OCI-LY3 (cell line): ENCODE results near the gene RPL22L1.

Source experiments
- H2AFZ ChIP-seq: fragments of 200-600, 300-600 bp; shearing (Covaris generic); 2 replicates; pipeline ENCODE4 v1.6.0; 2014; ENCODE audit warnings: antibody characterized with exemption, low read depth, low read length
- H3K27ac ChIP-seq: fragments of 200-600, 300-600 bp; sonication (generic); 2 replicates; pipeline ENCODE4 v1.5.1; 2014; ENCODE audit warnings: mild to moderate bottlenecking, low read length, moderate library complexity, mixed read lengths
- H3K27me3 ChIP-seq: fragments of 200-600, 300-600 bp; sonication (generic); 2 replicates; pipeline ENCODE4 v1.6.1; 2014; ENCODE audit warnings: low read depth, low read length, mixed read lengths
- H3K36me3 ChIP-seq: fragments of 200-600, 300-600 bp; sonication (generic); replicated peaks from 2 replicates; pipeline ENCODE3; 2014; ENCODE audit warnings: low read depth, low read length, mixed read lengths
- H3K4me1 ChIP-seq: fragments of 300-600, 200-600 bp; sonication (generic); 2 replicates; pipeline ENCODE4 v1.6.1; 2014; ENCODE audit warnings: low read length, mixed read lengths
- H3K4me2 ChIP-seq: fragments of 200-600, 300-600 bp; sonication (generic); 2 replicates; pipeline ENCODE4 v1.6.1; 2014; ENCODE audit warnings: low read length, mixed read lengths
- H3K4me3 ChIP-seq: fragments of 300-600, 200-600 bp; sonication (generic); 2 replicates; pipeline ENCODE4 v1.5.1; 2014; ENCODE audit warnings: antibody characterized with exemption, mild to moderate bottlenecking, low read length, moderate library complexity
- H3K79me2 ChIP-seq: fragments of 300-600, 200-600 bp; shearing (Covaris generic); 2 replicates; pipeline ENCODE4 v1.6.1; 2014; ENCODE audit warnings: mild to moderate bottlenecking, low read length, mixed read lengths
- H3K9ac ChIP-seq: fragments of 300-600, 200-600 bp; shearing (Covaris generic); 2 replicates; pipeline ENCODE4 v1.6.0; 2014; ENCODE audit warnings: mild to moderate bottlenecking, low read length, moderate library complexity
- H3K9me3 ChIP-seq: fragments of 200-600, 300-600 bp; shearing (Covaris generic); 2 replicates; pipeline ENCODE4 v1.6.1; 2014; ENCODE audit warnings: low read length, mixed read lengths; ENCODE audit not compliant: insufficient read depth
- H4K20me1 ChIP-seq: fragments of 200-600, 300-600 bp; sonication (generic); 2 replicates; pipeline ENCODE4 v1.6.1; 2016; ENCODE audit warnings: low read length, mixed read lengths; ENCODE audit not compliant: insufficient read depth
- EZH2phosphoT487 ChIP-seq: fragments of 200-600 bp; shearing (Covaris generic); IDR thresholded peaks from 2 replicates; pipeline ENCODE4 v1.6.1; 2018; ENCODE audit warnings: antibody characterized with exemption, mixed run types, low read depth
- TF ChIP-seq, protein P1 (sequence below): fragments of 200-600, 300-600 bp; sonication (generic); IDR thresholded peaks from 2 replicates; pipeline ENCODE4 v1.5.1; 2014; ENCODE audit warnings: antibody characterized with exemption, low read length, low read depth

RPL22L1 gene

DNA sequence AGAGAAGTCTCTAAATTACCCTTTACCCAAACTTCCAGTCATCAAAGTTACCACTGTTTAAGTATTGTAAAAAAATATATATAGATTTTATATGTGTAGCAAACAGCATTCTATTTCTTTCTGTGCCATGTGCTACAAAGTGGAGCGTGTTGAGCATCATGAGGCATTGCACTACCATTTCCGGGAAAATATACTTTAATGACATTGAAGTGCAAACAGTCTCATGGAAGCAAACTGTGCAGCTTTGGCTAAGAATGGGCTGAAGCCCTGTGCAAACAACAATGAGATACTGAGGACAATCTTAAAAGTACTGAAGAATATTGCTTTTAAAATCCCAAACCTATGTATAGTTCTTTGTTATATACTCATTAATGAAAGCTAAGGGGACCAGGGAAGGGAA, 6.5 kb upstream of the RPL22L1 start:
- Histone ChIP-seq H3K27me3 (no peaks in the 10 kb centered on the region), H3K9ac (no peak overlapping the region), H3K4me2 (no peak overlapping the region), H3K9me3 (no peaks in the 10 kb centered on the region), H2AFZ (no peak overlapping the region), H4K20me1 (no peaks in the 10 kb centered on the region), H3K36me3 (no peaks in the 10 kb centered on the region), H3K27ac (no peak overlapping the region), H3K79me2 (no peaks in the 10 kb centered on the region), H3K4me1 (no peaks in the 10 kb centered on the region; the same call in 1 of the 2 replicates), H3K4me3 (no peak overlapping the region)
- TF ChIP-seq, protein P1, sequence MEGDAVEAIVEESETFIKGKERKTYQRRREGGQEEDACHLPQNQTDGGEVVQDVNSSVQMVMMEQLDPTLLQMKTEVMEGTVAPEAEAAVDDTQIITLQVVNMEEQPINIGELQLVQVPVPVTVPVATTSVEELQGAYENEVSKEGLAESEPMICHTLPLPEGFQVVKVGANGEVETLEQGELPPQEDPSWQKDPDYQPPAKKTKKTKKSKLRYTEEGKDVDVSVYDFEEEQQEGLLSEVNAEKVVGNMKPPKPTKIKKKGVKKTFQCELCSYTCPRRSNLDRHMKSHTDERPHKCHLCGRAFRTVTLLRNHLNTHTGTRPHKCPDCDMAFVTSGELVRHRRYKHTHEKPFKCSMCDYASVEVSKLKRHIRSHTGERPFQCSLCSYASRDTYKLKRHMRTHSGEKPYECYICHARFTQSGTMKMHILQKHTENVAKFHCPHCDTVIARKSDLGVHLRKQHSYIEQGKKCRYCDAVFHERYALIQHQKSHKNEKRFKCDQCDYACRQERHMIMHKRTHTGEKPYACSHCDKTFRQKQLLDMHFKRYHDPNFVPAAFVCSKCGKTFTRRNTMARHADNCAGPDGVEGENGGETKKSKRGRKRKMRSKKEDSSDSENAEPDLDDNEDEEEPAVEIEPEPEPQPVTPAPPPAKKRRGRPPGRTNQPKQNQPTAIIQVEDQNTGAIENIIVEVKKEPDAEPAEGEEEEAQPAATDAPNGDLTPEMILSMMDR = no peak
- TF ChIP-seq EZH2phosphoT487 = no peak

DNA sequence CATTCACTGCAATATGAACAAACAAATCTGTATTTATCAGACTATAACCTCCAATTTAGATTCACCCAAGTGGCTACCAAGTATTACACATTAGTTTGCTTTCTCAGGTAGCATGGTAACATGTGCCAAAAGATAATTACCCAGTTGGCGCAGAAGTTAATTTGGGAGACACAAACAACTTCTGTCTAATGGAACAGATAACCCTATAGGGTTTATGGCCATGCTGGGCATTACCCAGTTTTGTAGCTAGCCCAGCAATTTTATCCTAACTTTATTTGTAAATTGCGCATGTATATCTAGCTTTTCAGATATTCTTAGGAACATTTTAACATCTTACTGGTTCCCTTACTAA, 780 bp downstream of the RPL22L1 start:
- no peaks in the 10 kb centered on the region for H3K27me3 ChIP-seq
- H3K4me1 ChIP-seq = peaks cover 25% of the 10 kb centered on the region
- peak overlapping the region; percentile 75 for H3K27ac ChIP-seq
- peak overlapping the region; percentile 58 for H3K4me2 ChIP-seq
- peaks cover 46% of the 10 kb centered on the region for H3K36me3 ChIP-seq
- H4K20me1 ChIP-seq = peaks cover 28% of the 10 kb centered on the region
- no peak for TF ChIP-seq EZH2phosphoT487
- TF ChIP-seq, protein P1 = no peak
- H2AFZ ChIP-seq = no peak overlapping the region
- H3K4me3 ChIP-seq = peak overlapping the region; percentile 88
- peak overlapping the region; percentile 95 for H3K9ac ChIP-seq
- peaks cover 36% of the 10 kb centered on the region for H3K79me2 ChIP-seq
- no peaks in the 10 kb centered on the region for H3K9me3 ChIP-seq

- peak overlapping the region; percentile 88 for H3K4me3 ChIP-seq
- no peak for TF ChIP-seq EZH2phosphoT487
- TF ChIP-seq, protein P1 = no peak
- peaks cover 25% of the 10 kb centered on the region for H3K4me1 ChIP-seq
- H4K20me1 ChIP-seq = peaks cover 28% of the 10 kb centered on the region
- peaks cover 46% of the 10 kb centered on the region for H3K36me3 ChIP-seq
- H3K9me3 ChIP-seq = no peaks in the 10 kb centered on the region
- H3K4me2 ChIP-seq = peak overlapping the region; percentile 58
- H2AFZ ChIP-seq = no peak overlapping the region
- H3K27ac ChIP-seq = peak overlapping the region; percentile 75
- H3K27me3 ChIP-seq = no peaks in the 10 kb centered on the region
- peak overlapping the region; percentile 95 for H3K9ac ChIP-seq
- peaks cover 36% of the 10 kb centered on the region for H3K79me2 ChIP-seq
Measured at GRCh38 chr3:170868577-170869238, 1.3 kb downstream of the RPL22L1 start.

DNA sequence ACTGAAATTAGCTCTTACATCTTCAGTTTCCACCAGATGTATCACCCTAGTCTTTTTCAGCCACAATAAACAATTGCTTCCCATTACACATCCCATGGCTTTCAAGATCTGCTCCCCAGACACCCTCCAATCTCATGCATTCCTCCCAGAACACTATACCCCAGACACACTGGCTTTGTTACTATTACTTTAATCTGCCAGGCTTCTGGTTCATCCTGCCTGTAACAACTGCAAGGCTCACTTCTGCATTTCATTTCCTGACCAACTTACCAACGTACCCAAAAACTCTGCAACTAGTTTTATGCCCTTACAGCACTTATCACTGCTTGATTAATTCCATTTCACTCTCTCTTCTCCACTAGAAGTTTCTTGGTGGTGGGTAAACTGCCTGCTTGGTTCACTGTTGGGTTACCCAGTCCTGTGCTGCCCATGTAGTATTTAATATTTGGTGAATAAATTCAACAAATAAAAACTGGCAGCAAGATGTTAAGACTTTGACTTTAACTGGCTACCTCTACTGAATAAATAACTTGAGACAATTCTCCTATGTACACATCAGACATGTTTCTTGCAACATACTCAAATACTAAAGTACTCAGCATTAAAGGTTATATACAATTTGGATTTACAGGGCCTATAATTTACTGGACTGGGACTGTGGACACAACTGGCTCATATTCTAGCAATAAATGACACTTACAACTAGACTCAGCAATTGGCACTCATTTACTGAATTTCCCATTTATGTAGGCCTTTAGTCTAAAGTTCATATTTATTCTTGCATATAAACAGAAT, 2.7 kb downstream of the RPL22L1 start:
- H3K36me3 ChIP-seq = peaks cover 46% of the 10 kb centered on the region
- TF ChIP-seq EZH2phosphoT487 = no peak
- TF ChIP-seq, protein P1 = no peak
- H2AFZ ChIP-seq = no peak overlapping the region
- H3K4me2 ChIP-seq = peak overlapping the region; percentile 58
- peaks cover 36% of the 10 kb centered on the region for H3K79me2 ChIP-seq
- H3K27ac ChIP-seq = peak overlapping the region; percentile 55
- H3K9ac ChIP-seq = peak overlapping the region; percentile 1; the same call in 1 of the 2 replicates
- H3K27me3 ChIP-seq = no peaks in the 10 kb centered on the region
- peaks cover 28% of the 10 kb centered on the region for H4K20me1 ChIP-seq
- peak overlapping the region; percentile 88 for H3K4me3 ChIP-seq
- H3K4me1 ChIP-seq = peaks cover 25% of the 10 kb centered on the region
- no peaks in the 10 kb centered on the region for H3K9me3 ChIP-seq
